Mucosa of rectum (tissue), 2 donors: ENCODE results near the gene MRTFA.
"Not testable (repeated sequence)": the region's sequence is repeated elsewhere in the genome, so short reads cannot be mapped to it uniquely, and the experiment has no call there.

ENCODE experiments used
- H3K27ac ChIP-seq, 2 donors: one replicate each; pipeline ENCODE4 v1.7.0; 2013; ENCODE audit warnings: inconsistent platforms in 2 of 2, low read depth in 2 of 2, low read length in 2 of 2
- H3K27me3 ChIP-seq, 2 donors: one replicate each; pipeline ENCODE4 v1.7.0; 2013; ENCODE audit warnings: low read length in 2 of 2; ENCODE audit not compliant: control insufficient read depth in 2 of 2, insufficient read depth in 2 of 2
- H3K36me3 ChIP-seq, 2 donors: one replicate each; pipeline ENCODE4 v1.7.0; 2013; ENCODE audit warnings: low read length in 2 of 2; ENCODE audit not compliant: control insufficient read depth in 2 of 2, insufficient read depth in 2 of 2
- H3K4me1 ChIP-seq, 2 donors: one replicate each; pipeline ENCODE4 v1.7.0; 2013; ENCODE audit warnings: low read length in 2 of 2, mild to moderate bottlenecking in 1 of 2; ENCODE audit not compliant: control insufficient read depth in 2 of 2, insufficient read depth in 2 of 2
- H3K4me3 ChIP-seq, 2 donors: one replicate each; pipeline ENCODE4 v1.7.0; 2013; ENCODE audit warnings: low read length in 2 of 2
- H3K9ac ChIP-seq, 2 donors: one replicate each; pipeline ENCODE4 v1.7.0; 2013; ENCODE audit warnings: low read length in 2 of 2, low read depth in 1 of 2, mild to moderate bottlenecking in 1 of 2
- H3K9me3 ChIP-seq, 2 donors: one replicate each; pipeline ENCODE4 v1.7.0; 2013; ENCODE audit warnings: low read length in 2 of 2; ENCODE audit not compliant: control insufficient read depth in 2 of 2
- donor health status: healthy.
- donor health status: Normal muscosa, but diverticular disease.

The MRTFA gene

DNA sequence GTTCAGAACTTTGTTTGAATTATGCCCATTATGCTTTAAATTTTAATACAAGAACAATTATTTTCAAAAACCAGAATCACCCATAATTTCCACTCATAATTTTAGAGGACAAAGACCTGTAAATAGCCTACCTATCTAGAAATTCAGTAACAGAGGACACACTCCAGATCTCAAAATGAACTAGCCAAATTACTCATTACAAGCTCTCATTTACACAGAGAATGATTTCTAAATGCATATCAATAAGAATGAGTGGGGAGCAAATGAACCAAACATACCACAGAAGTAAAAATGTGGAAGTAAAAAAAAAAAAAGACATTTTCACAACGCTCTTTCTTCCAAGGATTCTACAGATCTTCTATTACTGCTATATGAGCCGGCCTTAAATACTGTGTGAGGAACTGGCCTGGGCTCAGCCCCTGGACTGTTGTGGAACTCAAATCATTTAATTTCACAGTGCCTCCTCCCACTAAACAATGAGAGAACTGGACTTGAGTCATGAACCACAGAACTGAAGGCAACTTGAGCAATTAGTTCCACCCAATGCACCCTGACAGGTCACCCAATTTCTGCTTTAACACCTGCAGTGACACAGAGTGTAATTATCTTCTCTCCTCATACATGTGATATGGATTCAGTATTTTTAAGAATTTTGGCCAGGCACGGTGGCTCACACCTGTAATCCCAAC is 8.0 kb downstream of the MRTFA start:
- H3K36me3 ChIP-seq, result no peaks in the 10 kb centered on the region
- H3K27ac ChIP-seq, result no peak overlapping the region
- no peaks in the 10 kb centered on the region for H3K9me3 ChIP-seq
- H3K4me3 ChIP-seq, result no peak overlapping the region
- H3K9ac ChIP-seq, result no peak overlapping the region
- H3K27me3 ChIP-seq, result no peaks in the 10 kb centered on the region
- peaks cover 0 to 5% of the 10 kb centered on the region in 2 donors for H3K4me1 ChIP-seq

- peaks cover 0 to 5% of the 10 kb centered on the region in 2 donors for H3K4me1 ChIP-seq
- H3K27me3 ChIP-seq, result no peaks in the 10 kb centered on the region
- H3K9ac ChIP-seq, result no peak overlapping the region
- no peaks in the 10 kb centered on the region for H3K36me3 ChIP-seq
- H3K27ac ChIP-seq, result no peak overlapping the region
- H3K4me3 ChIP-seq, result no peak overlapping the region
- no peaks in the 10 kb centered on the region for H3K9me3 ChIP-seq
These were observed 8.9 kb downstream of the MRTFA start for GRCh38 chr22:40627612-40628011.

GRCh38 chr22:40626851-40627250 is 9.7 kb downstream of the MRTFA start:
- Histone ChIP-seq H3K4me1 (peaks cover 0 to 5% of the 10 kb centered on the region in 2 donors), H3K36me3 (no peaks in the 10 kb centered on the region), H3K27ac (no peak overlapping the region), H3K4me3 (no peak overlapping the region), H3K27me3 (no peaks in the 10 kb centered on the region), H3K9ac (no peak overlapping the region), H3K9me3 (no peaks in the 10 kb centered on the region)

- H3K9ac ChIP-seq, H3K4me3 ChIP-seq, H3K27ac ChIP-seq, H3K9me3 ChIP-seq, H3K4me1 ChIP-seq, H3K27me3 ChIP-seq, H3K36me3 ChIP-seq: not testable (repeated sequence)
These were observed 10.7 kb downstream of the MRTFA start for GRCh38 chr22:40625794-40626193.

DNA sequence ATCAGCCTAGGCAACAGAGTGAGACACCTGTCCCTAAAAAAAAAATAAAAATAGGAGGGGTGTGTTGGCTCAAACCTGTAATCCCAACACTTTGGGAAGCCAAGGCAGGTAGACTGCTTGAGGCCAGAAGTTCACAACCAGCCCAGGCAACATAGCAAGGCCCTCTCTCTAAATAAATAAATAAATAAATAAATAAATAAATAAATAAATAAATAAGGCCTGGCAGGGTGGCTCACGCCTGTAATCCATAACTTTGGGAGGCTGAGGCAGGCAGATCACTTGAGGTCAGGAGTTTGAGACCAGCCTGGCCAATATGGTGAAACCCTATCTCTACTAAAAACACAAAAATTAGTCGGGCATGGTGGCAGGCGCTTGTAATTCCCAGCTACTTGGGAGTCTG is 11.2 kb downstream of the MRTFA start:
- not testable (repeated sequence) for H3K9ac ChIP-seq, H3K4me3 ChIP-seq, H3K9me3 ChIP-seq, H3K27me3 ChIP-seq, H3K4me1 ChIP-seq, H3K27ac ChIP-seq, H3K36me3 ChIP-seq

- Histone ChIP-seq H3K4me3 (no peak overlapping the region), H3K4me1 (peaks cover 0 to 5% of the 10 kb centered on the region in 2 donors), H3K27ac (no peak overlapping the region)
These were observed 11.7 kb downstream of the MRTFA start for GRCh38 chr22:40624770-40625169.

GRCh38 chr22:40621309-40622151 is 15.0 kb downstream of the MRTFA start:
- H3K27ac ChIP-seq, result no peak overlapping the region
- H3K4me1 ChIP-seq, result no peaks in the 10 kb centered on the region
- H3K36me3 ChIP-seq, result no peaks in the 10 kb centered on the region
- H3K9me3 ChIP-seq, result no peaks in the 10 kb centered on the region
- no peak overlapping the region for H3K4me3 ChIP-seq
- no peaks in the 10 kb centered on the region for H3K27me3 ChIP-seq
- no peak overlapping the region for H3K9ac ChIP-seq

More at GRCh38 chr22:40624770-40625169, 11.7 kb downstream of the MRTFA start:
- no peaks in the 10 kb centered on the region for H3K27me3 ChIP-seq
- H3K9ac ChIP-seq, result no peak overlapping the region
- H3K36me3 ChIP-seq, result no peaks in the 10 kb centered on the region
- H3K9me3 ChIP-seq, result no peaks in the 10 kb centered on the region

GRCh38 chr22:40620464-40621046 is 16.0 kb downstream of the MRTFA start:
- Histone ChIP-seq H3K4me1 (no peaks in the 10 kb centered on the region), H3K9ac (no peak overlapping the region), H3K27me3 (no peaks in the 10 kb centered on the region), H3K4me3 (no peak overlapping the region), H3K9me3 (no peaks in the 10 kb centered on the region), H3K36me3 (no peaks in the 10 kb centered on the region), H3K27ac (no peak overlapping the region)

GRCh38 chr22:40618400-40618799 is 18.1 kb downstream of the MRTFA start:
- Histone ChIP-seq H3K4me1 (no peaks in the 10 kb centered on the region), H3K9ac (no peak overlapping the region), H3K27me3 (no peaks in the 10 kb centered on the region), H3K4me3 (no peak overlapping the region), H3K27ac (no peak overlapping the region), H3K36me3 (no peaks in the 10 kb centered on the region), H3K9me3 (no peaks in the 10 kb centered on the region)

DNA sequence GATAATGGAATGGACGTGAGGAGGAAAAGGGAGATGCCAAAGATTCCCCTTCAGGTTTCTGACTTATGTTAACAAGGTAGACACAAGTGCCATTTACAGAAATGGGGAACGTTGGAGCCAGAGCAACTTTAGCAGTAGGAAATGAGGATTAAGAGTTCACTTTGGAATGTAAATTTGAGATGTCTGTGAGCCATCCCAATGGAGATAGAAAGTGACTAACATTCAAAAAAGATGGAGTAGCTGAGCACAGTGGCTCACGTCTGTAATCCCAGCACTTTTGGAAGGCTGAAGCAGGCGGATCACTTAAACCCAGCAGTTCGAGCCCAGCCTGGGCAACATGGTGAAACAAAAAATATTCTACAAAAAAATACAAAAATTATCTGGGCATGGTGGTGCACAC is 19.9 kb downstream of the MRTFA start:
- no peaks in the 10 kb centered on the region for H3K4me1 ChIP-seq
- no peak overlapping the region for H3K4me3 ChIP-seq
- H3K27ac ChIP-seq, result no peak overlapping the region
- H3K27me3 ChIP-seq, result no peaks in the 10 kb centered on the region
- H3K36me3 ChIP-seq, result no peaks in the 10 kb centered on the region
- no peaks in the 10 kb centered on the region for H3K9me3 ChIP-seq
- H3K9ac ChIP-seq, result no peak overlapping the region
